Right ventricle myocardium superior (tissue), 1 donor: Measurements from ENCODE around the gene CDH6. TPM values are rescaled to one million over a fixed set of nuclear protein-coding genes. Genes with fewer than 3 reads are reported as not detected.
A peak's percentile ranks its signal among the peaks of the same experiment; 100 is the strongest.

Experiments used
- ATAC-seq: fragments of 200-7000 bp; cut with Tn5 transposase; one replicate; pipeline ENCODE4 v1.9.1; 2020; ENCODE audit warnings: mild to moderate bottlenecking; ENCODE audit not compliant: poor library complexity
- DNase-seq: peaks from one replicate; pipeline ENCODE4 v3.0.0-alpha.2; 2020
- intact Hi-C: fragments of 100-400 bp; cut with DNase I; formaldehyde crosslinking; loops from one replicate; pipeline ENCODE4 v1.11.2; 2022
- total RNA-seq: library from RNA; stranded (reverse); fragmentation: NEBNext Ultra II Directional; extraction: Animal tissue kit (Norgen Biotek cat#: 25700); gene quantifications from one replicate; pipeline ENCODE4 v1.2.1, GENCODE V29; 2021
- donor health status: DM: no; HTN: yes; CAD: no; lungs with severe emphysema.

CDH6 gene
- total RNA-seq, 1 donor from 2014 or later = 3.1 TPM

- DNase-seq = no peak
- intact Hi-C loops = loop anchor here (10.0 kb wide), 1 partner anchor 828 kb away; no protein-coding TSS in a partner anchor
- ATAC-seq = peak; percentile 96
Measured at GRCh38 chr5:31232273-31232888, 38.9 kb downstream of the CDH6 start.

GRCh38 chr5:31235381-31235780 lies 41.9 kb downstream of the CDH6 start:
- intact Hi-C loops = loop anchor here (10.0 kb wide), 1 partner anchor 831 kb away; no protein-coding TSS in a partner anchor
- no peak for DNase-seq
- no peak for ATAC-seq

- no peak for DNase-seq
- no peak for ATAC-seq
- intact Hi-C loops = loop anchor here (10.0 kb wide), 1 partner anchor 832 kb away; no protein-coding TSS in a partner anchor
Measured at GRCh38 chr5:31236339-31236738, 42.9 kb downstream of the CDH6 start.

GRCh38 chr5:31237174-31237573 lies 43.7 kb downstream of the CDH6 start:
- DNase-seq (no peak), ATAC-seq (no peak)
- intact Hi-C loops = loop anchor here (10.0 kb wide), 1 partner anchor 832 kb away; no protein-coding TSS in a partner anchor

GRCh38 chr5:31238497-31238896 lies 45.0 kb downstream of the CDH6 start:
- DNase-seq (no peak), ATAC-seq (no peak)
- intact Hi-C loops = loop anchor here (10.0 kb wide), 1 partner anchor 834 kb away; no protein-coding TSS in a partner anchor

- no peak for ATAC-seq
- intact Hi-C loops = no loop called here
- no peak for DNase-seq
Measured at GRCh38 chr5:31244921-31245320, 51.4 kb downstream of the CDH6 start.

GRCh38 chr5:31247381-31247780 lies 53.9 kb downstream of the CDH6 start:
- ATAC-seq = no peak
- no peak for DNase-seq
- intact Hi-C loops = no loop called here

- no peak for DNase-seq
- intact Hi-C loops = no loop called here
- ATAC-seq = no peak
Measured at GRCh38 chr5:31250201-31250600, 56.7 kb downstream of the CDH6 start.

GRCh38 chr5:31251032-31251431 lies 57.5 kb downstream of the CDH6 start:
- intact Hi-C loops = no loop called here
- no peak for ATAC-seq
- DNase-seq = no peak

GRCh38 chr5:31255041-31255440 lies 61.6 kb downstream of the CDH6 start:
- intact Hi-C loops = no loop called here
- no peak for ATAC-seq

GRCh38 chr5:31268256-31268655 lies 74.8 kb downstream of the CDH6 start:
- intact Hi-C loops = no loop called here
- DNase-seq (no peak), ATAC-seq (no peak)

More at GRCh38 chr5:31255041-31255440, 61.6 kb downstream of the CDH6 start:
- no peak for DNase-seq

- no peak for ATAC-seq
- intact Hi-C loops = no loop called here
Measured at GRCh38 chr5:31268686-31269085, 75.2 kb downstream of the CDH6 start.

GRCh38 chr5:31269259-31269658 lies 75.8 kb downstream of the CDH6 start:
- ATAC-seq = no peak
- DNase-seq = no peak
- intact Hi-C loops = no loop called here

More at GRCh38 chr5:31268686-31269085, 75.2 kb downstream of the CDH6 start:
- no peak for DNase-seq

- intact Hi-C loops = no loop called here
- ATAC-seq (no peak), DNase-seq (no peak)
Measured at GRCh38 chr5:31270396-31270795, 76.9 kb downstream of the CDH6 start.

GRCh38 chr5:31271567-31271966 lies 78.1 kb downstream of the CDH6 start:
- ATAC-seq (no peak), DNase-seq (no peak)
- intact Hi-C loops = no loop called here

- peak; percentile 20 for ATAC-seq
Measured at GRCh38 chr5:31273161-31273560, 79.7 kb downstream of the CDH6 start.

GRCh38 chr5:31273631-31274378 lies 80.3 kb downstream of the CDH6 start:
- intact Hi-C loops = no loop called here
- ATAC-seq = no peak

More at GRCh38 chr5:31273161-31273560, 79.7 kb downstream of the CDH6 start:
- no peak for DNase-seq
- intact Hi-C loops = no loop called here

GRCh38 chr5:31280210-31280609 lies 86.7 kb downstream of the CDH6 start:
- ATAC-seq = no peak
- no peak for DNase-seq
- intact Hi-C loops = no loop called here

More at GRCh38 chr5:31273631-31274378, 80.3 kb downstream of the CDH6 start:
- no peak for DNase-seq

GRCh38 chr5:31283326-31283725 lies 89.8 kb downstream of the CDH6 start:
- DNase-seq (no peak), ATAC-seq (no peak)
- intact Hi-C loops = no loop called here

GRCh38 chr5:31285025-31285424 lies 91.5 kb downstream of the CDH6 start:
- no peak for ATAC-seq
- intact Hi-C loops = no loop called here
- DNase-seq = no peak
